IMR-90 (cell line): ENCODE measurements around the gene PRAMEF12.

Experiments
- BHLHE40 ChIP-seq: fragments of 150-350 bp; IDR thresholded peaks from 2 replicates; pipeline ENCODE4 v1.6.1; 2016; ENCODE audit warnings: mild to moderate bottlenecking, low read depth, low read length
- CHD1 ChIP-seq: IDR thresholded peaks from 2 replicates; pipeline ENCODE4 v1.6.1; 2012; ENCODE audit warnings: low read depth, low read length, improper control_type of control experiment
- CTCF ChIP-seq: conservative IDR thresholded peaks from 2 replicates; pipeline ENCODE4 v1.5.1; 2012; ENCODE audit warnings: mild to moderate bottlenecking, low read depth, low read length, improper control_type of control experiment
- ELK1 ChIP-seq: fragments of 150-350 bp; IDR thresholded peaks from 2 replicates; pipeline ENCODE4 v1.6.1; 2016; ENCODE audit warnings: low read depth, mild to moderate bottlenecking, low read length, moderate library complexity, borderline replicate concordance
- MAZ ChIP-seq: IDR thresholded peaks from 2 replicates; pipeline ENCODE4 v1.6.1; 2012; ENCODE audit warnings: low read depth, mild to moderate bottlenecking, low read length, improper control_type of control experiment, moderate library complexity, borderline replicate concordance
- POLR2A ChIP-seq: IDR thresholded peaks from 2 replicates; pipeline ENCODE4 v1.6.1; 2012; ENCODE audit warnings: mild to moderate bottlenecking, low read depth, low read length
- RCOR1 ChIP-seq: IDR thresholded peaks from 2 replicates; pipeline ENCODE4 v1.6.1; 2012; ENCODE audit warnings: mild to moderate bottlenecking, low read length, improper control_type of control experiment; ENCODE audit not compliant: insufficient replicate concordance
- RFX5 ChIP-seq: IDR thresholded peaks from 2 replicates; pipeline ENCODE4 v1.8.0; 2012; ENCODE audit warnings: low read depth, mild to moderate bottlenecking, low read length, moderate library complexity
- SMC3 ChIP-seq: fragments of 150-350 bp; IDR thresholded peaks from 2 replicates; pipeline ENCODE4 v1.6.1; 2016; ENCODE audit warnings: low read depth, mild to moderate bottlenecking, antibody characterized with exemption, low read length, moderate library complexity
- USF2 ChIP-seq: fragments of 150-350 bp; IDR thresholded peaks from 2 replicates; pipeline ENCODE4 v1.6.1; 2017; ENCODE audit warnings: mild to moderate bottlenecking, antibody characterized with exemption, low read length, low read depth

GRCh38 chr1:12775443-12775842 is 1.9 kb downstream of the PRAMEF12 start:
- TF ChIP-seq POLR2A (no peak), BHLHE40 (no peak), CTCF (no peak), USF2 (no peak), CHD1 (no peak), SMC3 (no peak), MAZ (no peak), RCOR1 (no peak), RFX5 (no peak), ELK1 (no peak)
